CD4-positive, alpha-beta T cell treated with Interleukin-17A for 1 hour (primary cell): Measurements from ENCODE around the gene GALNTL6.

Source experiments
- DNase-seq: peaks from one replicate; pipeline ENCODE4 v3.0.0-alpha.2; 2020

GALNTL6 gene

GRCh38 chr4:172243551-172243950 lies 430.3 kb downstream of the GALNTL6 start:
- DNase-seq = no peak

- no peak for DNase-seq
Observed at GRCh38 chr4:172245516-172245915, 432.3 kb downstream of the GALNTL6 start.

GRCh38 chr4:172253409-172253808 lies 440.2 kb downstream of the GALNTL6 start:
- no peak for DNase-seq

- no peak for DNase-seq
Observed at GRCh38 chr4:172256820-172257219, 443.6 kb downstream of the GALNTL6 start.

- DNase-seq = no peak
Observed at GRCh38 chr4:172270397-172270796, 457.2 kb downstream of the GALNTL6 start.

GRCh38 chr4:172287117-172287516 lies 473.9 kb downstream of the GALNTL6 start:
- no peak for DNase-seq

- no peak for DNase-seq
Observed at GRCh38 chr4:172305698-172306097, 492.5 kb downstream of the GALNTL6 start.

- DNase-seq = no peak
Observed at GRCh38 chr4:172308078-172308477, 494.9 kb downstream of the GALNTL6 start.

- no peak for DNase-seq
Observed at GRCh38 chr4:172311682-172312081, 498.5 kb downstream of the GALNTL6 start.

- no peak for DNase-seq
Observed at GRCh38 chr4:172323288-172323687, 510.1 kb downstream of the GALNTL6 start.

GRCh38 chr4:172344308-172344938 lies 531.2 kb downstream of the GALNTL6 start:
- no peak for DNase-seq

- DNase-seq = no peak
Observed at GRCh38 chr4:172348426-172348825, 535.2 kb downstream of the GALNTL6 start.

- DNase-seq = no peak
Observed at GRCh38 chr4:172352356-172352755, 539.2 kb downstream of the GALNTL6 start.

- no peak for DNase-seq
Observed at GRCh38 chr4:172356016-172356415, 542.8 kb downstream of the GALNTL6 start.

GRCh38 chr4:172357006-172357540 lies 543.9 kb downstream of the GALNTL6 start:
- no peak for DNase-seq

- DNase-seq = no peak
Observed at GRCh38 chr4:172362569-172362968, 549.4 kb downstream of the GALNTL6 start.

- no peak for DNase-seq
Observed at GRCh38 chr4:172369471-172369959, 556.3 kb downstream of the GALNTL6 start.

- no peak for DNase-seq
Observed at GRCh38 chr4:172377486-172378140, 564.4 kb downstream of the GALNTL6 start.

GRCh38 chr4:172379834-172380233 lies 566.6 kb downstream of the GALNTL6 start:
- DNase-seq = no peak

- DNase-seq = no peak
Observed at GRCh38 chr4:172390331-172390730, 577.1 kb downstream of the GALNTL6 start.

GRCh38 chr4:172392741-172393140 lies 579.5 kb downstream of the GALNTL6 start:
- DNase-seq = no peak

- no peak for DNase-seq
Observed at GRCh38 chr4:172393220-172393619, 580.0 kb downstream of the GALNTL6 start.

- DNase-seq = no peak
Observed at GRCh38 chr4:172404676-172405075, 591.5 kb downstream of the GALNTL6 start.

- DNase-seq = no peak
Observed at GRCh38 chr4:172410363-172410762, 597.2 kb downstream of the GALNTL6 start.
